Caki2 (cell line): ENCODE data around the gene AGBL3. TPM values are rescaled to one million over a fixed set of nuclear protein-coding genes. Genes with fewer than 3 reads are reported as not detected.
"Not testable (repeated sequence)": the region's sequence is repeated elsewhere in the genome, so short reads cannot be mapped to it uniquely, and the experiment has no call there.

Experiments used
- DNase-seq: peaks from one replicate; pipeline ENCODE4 v3.0.0-alpha.2; 2015; ENCODE audit warnings: low read depth
- in situ Hi-C: cut with HindIII; loops from 2 replicates; pipeline ENCODE4 v1.10.0; 2016; ENCODE audit warnings: low sequenced_read_pairs, low pct_unique_long_range_greater_than_20kb, mixed read lengths
- total RNA-seq: library from RNA; depleted of rRNA; stranded (reverse); fragments of >200 nt; shearing (Covaris generic); gene quantifications from 2 replicates; pipeline ENCODE4 v1.2.3, GENCODE V29; 2014; ENCODE audit warnings: low replicate concordance

Gene AGBL3
- total RNA-seq, 1 experiment from 2014 or later: 0.81 TPM

DNA sequence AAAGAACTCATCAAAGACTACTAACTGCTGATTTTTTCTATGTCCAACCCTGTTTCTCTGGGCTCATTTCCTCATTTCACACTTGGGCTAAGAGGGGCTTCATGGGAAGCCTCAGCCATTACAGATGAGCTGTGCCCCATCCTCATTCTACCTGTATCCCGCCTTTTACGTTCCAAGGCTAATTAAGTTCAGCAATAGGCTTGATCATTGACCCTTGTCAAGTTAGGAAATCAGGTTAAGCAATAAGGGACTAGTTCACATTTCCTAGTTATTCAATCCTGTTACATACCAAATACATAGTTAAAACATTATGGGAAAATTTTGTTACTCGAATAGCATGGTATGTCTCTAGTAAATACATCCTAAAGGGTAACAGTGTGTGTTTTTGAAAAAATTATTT is 29.3 kb upstream of the AGBL3 start:
- in situ Hi-C loops: no loop called here
- DNase-seq: no peak

DNA sequence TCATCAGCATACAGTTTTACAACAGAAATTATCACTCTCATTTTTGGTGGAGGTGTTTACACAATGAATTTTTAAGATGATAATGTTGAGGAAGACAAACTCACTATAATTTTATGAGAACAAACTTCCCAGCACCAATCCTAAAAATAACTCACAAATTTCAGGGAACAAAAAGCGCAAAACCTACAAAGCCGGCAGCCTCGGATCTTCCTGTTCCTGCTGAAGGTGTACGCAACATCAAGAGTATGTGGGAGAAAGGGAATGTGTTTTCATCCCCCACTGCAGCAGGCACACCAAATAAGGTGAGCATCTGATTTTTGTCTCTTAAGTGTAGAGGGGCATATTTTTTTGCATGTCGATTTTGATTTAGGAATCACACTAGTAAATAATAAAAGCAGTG is 26.5 kb upstream of the AGBL3 start:
- in situ Hi-C loops: no loop called here
- no peak for DNase-seq

DNA sequence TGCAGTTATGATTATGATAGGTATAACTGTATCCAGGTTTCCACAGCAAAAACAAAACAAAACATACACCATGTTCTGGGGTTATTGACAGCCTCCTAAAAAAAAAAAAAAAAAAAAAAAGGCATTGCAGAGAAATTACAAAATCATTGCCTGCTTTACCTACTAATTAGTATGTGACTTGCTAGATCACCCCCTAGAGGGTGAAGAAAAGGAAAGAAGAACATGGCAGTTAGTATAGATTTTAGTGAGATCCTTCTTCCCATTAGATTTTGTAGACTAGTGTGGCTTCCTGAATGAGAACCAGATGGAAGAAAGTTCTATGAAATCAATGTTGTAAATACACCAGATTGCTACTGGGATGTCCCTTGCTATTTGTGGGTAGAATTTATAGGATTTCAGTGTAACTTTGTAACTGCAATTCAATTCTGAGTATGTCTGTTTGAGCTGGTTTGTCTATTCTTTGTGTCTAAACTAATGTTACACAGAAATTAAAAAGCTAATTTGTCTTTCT is 24.0 kb upstream of the AGBL3 start:
- in situ Hi-C loops: no loop called here

DNA sequence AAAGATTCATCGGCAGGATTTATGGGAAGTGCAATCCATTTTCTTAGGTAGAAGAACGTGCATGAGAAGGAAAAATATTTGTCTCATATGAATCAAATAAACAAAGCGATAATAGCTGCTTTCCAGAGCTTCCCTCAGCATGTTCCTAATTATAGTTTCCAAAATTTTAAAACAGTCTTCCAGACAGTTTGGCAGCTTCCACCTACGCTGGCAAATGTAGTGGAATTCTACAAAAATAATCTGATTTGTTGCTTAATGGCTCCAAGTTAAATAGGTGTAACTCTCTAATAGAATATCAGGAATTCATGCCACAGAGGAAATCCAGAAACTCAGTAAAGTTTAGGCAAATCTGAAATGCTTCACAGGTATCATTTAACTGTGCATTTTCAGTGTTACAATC is 23.3 kb upstream of the AGBL3 start:
- DNase-seq: no peak
- in situ Hi-C loops: no loop called here

More for the DNA sequence above, 24.0 kb upstream of the AGBL3 start:
- DNase-seq: no peak

DNA sequence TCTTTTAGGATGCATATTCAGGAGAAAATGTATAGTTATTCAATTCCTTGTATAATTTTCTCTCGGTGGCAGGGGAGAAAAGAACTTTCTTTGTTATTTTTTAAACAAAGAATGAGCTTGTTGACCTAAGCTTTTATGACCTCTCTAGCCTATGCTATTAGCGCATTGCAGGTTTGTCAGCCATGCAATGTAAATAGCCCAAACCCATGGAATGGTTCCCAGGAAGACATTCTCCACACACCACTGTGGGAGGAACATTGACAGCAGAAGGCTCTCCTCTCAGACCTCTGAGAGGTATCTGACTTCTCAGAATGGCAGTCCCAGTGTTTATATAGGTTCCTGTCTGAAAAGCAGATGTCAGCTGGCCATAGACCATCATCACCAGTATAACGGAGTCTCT is 19.6 kb upstream of the AGBL3 start:
- in situ Hi-C loops: no loop called here
- DNase-seq: peak; percentile 19

DNA sequence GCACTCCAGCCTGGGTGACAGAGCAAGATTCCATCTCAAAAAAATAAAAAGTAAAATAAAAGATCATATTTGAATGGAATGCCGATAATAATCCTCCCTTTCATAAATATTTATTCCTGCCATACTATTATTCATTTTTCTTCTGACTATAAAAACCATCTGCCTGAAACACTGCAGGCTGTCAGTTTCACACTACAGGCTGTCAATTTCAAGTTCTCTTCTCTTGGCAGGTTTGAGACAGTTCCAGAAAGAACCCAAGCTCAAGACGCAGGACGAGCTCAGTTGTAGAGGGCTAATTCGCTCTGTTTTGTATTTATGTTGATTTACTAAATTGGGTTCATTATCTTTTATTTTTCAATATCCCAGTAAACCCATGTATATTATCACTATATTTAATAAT is 18.2 kb upstream of the AGBL3 start:
- DNase-seq: no peak

DNA sequence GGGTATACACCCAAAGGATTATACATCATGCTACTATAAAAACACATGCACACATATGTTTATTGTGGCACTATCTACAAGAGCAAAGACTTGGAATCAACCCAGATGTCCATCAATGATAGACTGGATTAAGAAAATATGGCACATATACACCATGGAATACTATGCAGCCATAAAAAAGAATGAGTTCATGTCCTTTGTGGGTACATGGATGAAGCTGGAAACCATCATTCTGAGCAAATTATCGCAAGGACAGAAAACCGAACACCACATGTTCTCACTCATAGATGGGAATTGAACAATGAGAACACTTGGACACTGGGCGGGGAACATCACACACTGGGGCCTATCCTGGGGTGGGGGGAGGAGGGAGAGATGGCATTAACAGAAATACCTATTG is 4.7 kb upstream of the AGBL3 start:
- in situ Hi-C loops: not testable (repeated sequence)

More for the DNA sequence above, 18.2 kb upstream of the AGBL3 start:
- in situ Hi-C loops: no loop called here

DNA sequence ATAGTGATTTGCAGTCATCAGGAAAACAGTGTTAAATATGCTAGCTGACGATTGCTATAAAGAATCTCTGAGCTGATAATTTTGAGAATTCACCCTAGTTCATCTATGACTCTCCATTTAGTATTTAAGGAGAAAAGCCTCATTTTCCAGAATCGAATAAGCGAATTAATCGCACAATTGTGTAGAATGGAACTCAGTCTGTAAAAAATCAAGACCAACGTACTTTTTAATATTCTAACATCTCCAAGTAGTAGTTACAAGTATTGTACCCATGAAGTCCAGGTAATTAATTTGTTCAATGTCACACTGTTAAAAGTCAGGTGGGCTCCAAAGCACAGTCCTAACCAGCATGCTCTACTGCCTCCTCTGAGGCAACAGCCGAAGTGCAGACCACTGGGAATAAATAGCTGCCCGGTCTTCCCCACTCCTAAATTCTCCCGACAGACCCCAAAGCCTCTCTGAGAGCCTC is 380 bp upstream of the AGBL3 start:
- DNase-seq: no peak
- in situ Hi-C loops: no loop called here

More for the DNA sequence above, 4.7 kb upstream of the AGBL3 start:
- DNase-seq: not testable (repeated sequence)

DNA sequence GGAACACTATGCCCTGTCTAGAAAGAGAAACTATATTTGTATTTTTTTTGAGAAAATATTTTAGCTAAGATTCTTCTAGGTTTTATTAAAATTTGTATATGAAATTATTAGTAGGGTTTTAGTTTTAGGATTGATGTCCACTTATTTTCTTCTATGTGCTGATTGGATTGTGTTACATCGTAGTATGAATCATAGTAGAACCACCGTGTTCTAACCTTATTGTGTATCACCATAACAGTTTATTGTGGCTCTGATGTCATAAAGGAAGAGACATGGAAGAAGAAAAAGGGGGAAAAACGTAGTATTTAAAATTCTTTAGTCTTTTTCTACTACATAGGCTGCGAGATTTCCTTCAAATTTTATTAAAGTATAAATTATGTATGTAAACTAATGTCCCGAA is 1.9 kb downstream of the AGBL3 start:
- DNase-seq: no peak
- in situ Hi-C loops: no loop called here

DNA sequence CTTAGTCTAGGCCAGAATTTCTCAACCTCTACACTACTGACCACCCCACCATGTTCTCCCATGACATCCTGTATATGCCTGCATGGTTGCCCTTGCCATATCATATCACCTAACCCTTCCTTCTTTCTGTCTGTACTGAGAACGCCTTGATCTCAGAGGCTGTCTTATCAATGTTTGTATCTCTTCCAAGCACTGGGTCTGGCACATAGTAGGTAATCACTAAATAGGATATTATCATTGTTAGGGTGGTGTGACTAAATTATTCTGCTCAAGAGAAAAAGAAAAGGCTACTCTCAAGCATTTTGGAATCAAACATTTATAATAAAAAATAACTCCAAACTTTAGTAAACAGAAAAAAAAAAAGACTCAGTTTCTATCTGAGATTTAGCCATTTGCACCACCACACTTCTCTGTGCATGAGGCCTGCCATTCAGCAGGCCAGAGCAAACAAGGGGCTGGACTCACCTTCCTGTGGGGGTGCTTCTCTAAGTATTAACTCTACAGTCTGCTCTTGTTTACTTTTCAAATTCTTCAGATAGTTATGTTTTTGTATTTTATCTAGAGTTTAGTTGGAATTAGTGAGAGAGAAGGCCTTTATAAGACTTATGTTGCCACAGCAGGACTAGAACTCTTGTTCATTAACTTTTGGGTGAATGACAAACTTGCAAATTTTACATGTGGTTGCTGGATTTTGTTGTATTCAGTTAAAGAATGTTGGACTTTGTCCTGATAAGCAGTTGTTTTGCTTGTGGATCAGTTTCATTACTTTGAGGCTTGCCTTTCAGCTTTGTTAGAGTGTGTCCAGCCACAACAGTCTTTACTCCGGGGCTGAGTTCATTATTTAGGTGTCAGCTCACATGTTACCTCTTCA is 5.4 kb downstream of the AGBL3 start:
- DNase-seq: peak; percentile 55
- in situ Hi-C loops: no loop called here

DNA sequence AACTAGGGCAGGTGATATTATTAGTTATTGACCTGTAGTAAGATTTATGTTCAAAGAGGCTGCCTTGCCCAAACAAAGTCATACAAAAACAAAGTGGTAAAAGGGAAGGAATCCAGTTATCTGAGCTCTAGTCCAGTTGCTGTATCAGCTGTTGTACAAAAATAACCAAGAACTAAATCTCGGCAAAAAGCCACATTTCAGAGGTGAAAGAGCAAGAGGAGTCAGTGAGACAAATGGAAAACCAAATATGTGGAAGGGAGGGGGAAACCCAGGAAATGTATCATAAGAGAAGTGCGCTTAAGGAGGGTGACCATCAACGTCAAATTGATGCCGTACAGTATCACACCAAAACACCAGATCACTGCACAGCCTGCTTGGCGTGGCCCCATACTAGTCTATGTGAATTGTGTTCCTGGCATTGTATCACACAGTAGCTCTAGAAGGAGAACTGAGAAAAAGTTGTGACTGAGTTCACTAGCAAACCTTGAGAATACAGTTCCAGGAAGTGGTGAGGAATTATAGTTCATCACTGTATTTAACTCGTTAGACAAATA is 6.4 kb downstream of the AGBL3 start:
- DNase-seq: no peak
- in situ Hi-C loops: no loop called here

DNA sequence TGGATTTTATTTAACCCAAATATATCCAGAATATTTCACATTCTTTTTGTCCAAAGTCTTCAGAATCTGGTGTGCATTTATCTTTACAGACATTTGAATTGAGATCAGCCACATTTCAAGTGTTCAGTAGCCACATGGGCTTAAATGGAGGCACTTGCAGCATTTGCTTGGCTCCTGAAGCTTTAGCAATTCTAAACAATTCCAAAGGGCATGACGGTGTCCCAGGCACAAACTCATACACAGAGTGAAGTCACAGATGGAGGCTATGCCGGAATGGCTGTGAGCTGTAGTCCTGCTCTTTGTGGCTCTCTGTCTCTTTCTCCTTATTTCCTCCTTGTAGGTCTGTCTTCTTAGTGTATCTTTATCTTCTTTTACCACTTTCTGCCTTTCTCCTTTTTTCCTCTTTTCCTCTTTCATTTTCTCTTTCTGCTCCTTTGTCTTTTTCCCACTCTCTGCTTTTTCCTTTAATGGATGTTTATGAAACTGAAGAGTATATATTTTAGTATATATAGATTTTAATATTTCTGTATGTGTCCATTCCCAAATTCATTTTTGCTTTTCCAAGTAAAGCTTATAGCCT is 7.7 kb downstream of the AGBL3 start:
- in situ Hi-C loops: no loop called here

DNA sequence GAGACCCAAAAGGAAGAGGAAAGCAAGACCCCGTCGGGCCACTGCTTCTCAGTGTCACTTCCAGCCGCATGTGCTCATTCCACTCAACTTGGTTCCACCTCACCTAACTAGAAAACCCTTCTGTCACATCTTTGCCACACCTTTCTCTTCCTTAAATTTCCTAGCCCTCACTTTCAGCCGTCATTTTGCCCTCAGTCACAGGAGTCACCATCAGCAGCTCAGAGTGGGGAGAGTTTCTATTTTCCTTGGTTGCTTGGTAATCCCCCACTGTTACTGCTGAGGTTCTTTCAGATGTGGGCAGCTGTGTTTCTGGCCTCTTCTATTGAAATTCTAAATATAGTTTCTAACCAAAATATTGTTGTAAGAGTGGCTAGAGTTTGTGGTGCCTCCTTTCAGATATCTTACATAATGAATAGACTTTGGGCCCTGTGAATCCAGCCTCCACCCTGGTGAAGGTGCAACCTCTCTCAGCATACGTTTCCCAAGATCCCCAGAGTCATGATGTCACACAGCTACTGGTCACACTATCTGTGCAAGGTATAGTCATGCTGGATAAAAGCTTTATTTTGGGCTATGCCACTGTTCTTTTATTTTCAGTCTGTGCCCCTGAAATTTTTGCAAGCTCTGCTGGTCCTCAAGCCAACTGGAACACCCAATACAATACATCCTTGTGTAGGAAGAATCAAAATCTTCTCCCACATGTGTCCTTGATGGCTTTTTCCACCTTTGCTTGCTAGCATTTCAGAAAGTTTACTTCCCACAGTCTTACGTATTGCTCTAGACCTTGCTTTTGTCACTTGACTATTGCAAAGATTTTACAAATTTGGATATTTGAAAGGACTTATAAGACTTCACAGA is 9.2 kb downstream of the AGBL3 start:
- in situ Hi-C loops: no loop called here
- no peak for DNase-seq

More for the DNA sequence above, 7.7 kb downstream of the AGBL3 start:
- DNase-seq: no peak

DNA sequence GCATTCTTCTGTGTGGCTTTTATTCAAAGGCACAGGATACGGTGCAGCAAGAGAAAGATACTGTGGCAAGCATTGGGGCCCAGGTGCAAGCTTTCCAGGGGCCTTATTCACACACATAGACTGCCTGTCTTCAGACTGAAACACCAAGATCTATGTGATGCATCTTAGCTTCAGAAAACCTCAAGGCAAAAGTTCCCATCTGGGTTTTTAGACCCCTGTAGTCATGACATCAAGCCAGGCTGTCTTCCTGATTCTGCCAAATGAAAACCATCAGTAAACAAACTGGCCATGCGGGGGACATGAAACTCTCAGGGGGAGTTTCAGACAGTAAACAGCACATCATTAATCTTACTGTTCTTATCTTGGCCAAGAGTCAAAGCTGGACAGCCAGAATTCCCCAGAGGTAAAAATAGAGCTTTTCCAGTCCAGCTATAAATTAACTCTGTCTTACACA is 9.8 kb downstream of the AGBL3 start:
- in situ Hi-C loops: no loop called here
- no peak for DNase-seq

DNA sequence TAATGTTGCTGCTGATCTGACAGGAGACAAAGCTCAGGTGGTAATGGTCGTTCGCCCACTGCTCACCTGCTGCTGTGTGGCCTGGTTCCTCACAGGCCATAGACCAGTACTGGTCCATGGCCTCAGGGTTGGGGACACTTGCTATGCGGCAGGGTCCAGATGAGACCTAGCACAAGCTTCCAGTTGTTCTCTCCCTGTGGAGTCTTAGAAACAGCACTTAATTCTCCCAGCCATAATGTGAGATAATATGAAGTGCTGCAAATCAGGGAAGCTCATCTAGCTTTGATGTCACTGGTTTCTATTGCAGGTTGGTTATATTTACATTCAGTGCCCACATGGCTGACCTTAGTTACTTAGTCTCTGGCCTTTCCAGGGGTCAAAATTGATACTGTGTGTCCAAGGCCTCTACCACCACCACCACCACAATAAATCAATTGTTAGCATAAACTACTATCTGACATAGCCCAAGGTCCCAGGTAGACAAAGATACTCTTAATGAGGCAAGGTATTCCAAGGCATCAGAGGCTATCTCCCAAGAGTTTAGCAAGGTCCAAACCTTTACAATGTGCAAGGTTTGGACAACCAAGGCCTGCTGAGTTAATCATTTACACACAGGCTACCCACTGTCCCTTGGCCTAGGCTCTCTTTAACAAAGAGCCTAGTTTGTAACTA is 11.0 kb downstream of the AGBL3 start:
- in situ Hi-C loops: no loop called here

DNA sequence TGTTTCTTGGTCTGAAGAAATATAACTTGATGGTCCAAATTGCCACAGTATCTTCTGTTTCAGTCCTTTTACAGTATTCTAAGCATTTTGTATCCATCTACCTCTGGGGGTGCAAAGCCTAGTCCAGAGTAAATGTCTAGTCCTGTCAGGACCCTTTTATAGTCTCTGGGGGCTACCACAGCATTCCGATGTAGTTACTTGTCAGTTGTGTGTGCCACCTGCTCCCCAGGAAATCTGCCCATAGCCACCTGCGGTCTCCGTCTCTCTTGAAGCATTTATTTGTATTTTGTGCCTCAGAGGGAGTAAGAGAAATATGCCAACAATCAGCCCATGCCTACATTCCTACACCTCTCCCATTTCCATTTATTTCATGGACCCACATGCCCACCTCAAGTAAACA is 12.8 kb downstream of the AGBL3 start:
- in situ Hi-C loops: no loop called here
- DNase-seq: no peak

More for the DNA sequence above, 11.0 kb downstream of the AGBL3 start:
- no peak for DNase-seq

DNA sequence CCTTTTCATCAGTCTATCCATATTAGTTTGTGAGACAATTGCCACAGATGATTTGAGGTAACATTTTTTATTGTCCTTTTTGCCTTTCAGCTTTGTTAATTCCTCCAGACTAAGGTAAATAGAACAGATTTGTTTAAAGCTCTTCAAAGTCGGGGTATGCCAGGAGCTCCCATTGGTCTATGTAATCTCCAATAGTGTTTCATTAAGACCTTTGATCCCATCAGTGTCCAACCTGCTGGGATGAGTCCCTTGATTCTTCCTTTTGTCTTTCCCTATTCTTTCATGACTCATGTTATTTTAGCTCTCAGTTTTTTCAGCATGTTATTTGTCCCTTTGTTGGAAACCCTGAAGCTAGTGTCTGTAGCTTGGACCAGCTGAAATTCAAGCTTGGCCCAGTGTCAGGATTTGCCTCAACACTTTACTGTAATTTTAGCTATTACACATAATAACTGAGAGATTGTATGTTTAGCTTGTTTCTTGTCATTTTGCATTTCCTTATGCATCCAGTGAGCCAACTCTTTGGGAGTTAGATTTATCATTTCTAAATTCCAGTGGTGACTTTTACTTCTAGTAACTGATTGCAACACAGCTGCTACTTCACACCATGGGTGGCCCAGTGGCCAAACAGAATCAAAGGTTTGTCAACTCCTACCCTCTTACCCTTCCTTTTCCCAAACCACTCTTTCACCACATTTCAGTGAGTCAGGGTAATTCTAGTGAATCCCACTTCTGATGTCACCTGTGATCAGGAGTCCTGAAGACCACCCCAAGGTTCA is 15.3 kb downstream of the AGBL3 start:
- DNase-seq: no peak
- in situ Hi-C loops: no loop called here
